GM23248 (cell line): ENCODE data around the gene MMP24OS. TPM values are rescaled to one million over a fixed set of nuclear protein-coding genes. Genes with fewer than 3 reads are reported as not detected.
A peak's percentile ranks its signal among the peaks of the same experiment; 100 is the strongest.

Experiments used
- DNase-seq: peaks from one replicate; pipeline ENCODE4 v3.0.0-alpha.2; 2015
- H2AFZ ChIP-seq: fragments of 200-600 bp; sonication (generic); 2 replicates; pipeline ENCODE4 v1.6.1; 2016; ENCODE audit warnings: antibody characterized with exemption
- H3F3A ChIP-seq: fragments of 200-600 bp; sonication (generic); 2 replicates; pipeline ENCODE4 v1.6.1; 2016; ENCODE audit warnings: mild to moderate bottlenecking, antibody characterized with exemption, mixed run types; ENCODE audit not compliant: insufficient read depth
- H3K27ac ChIP-seq: fragments of 200-600 bp; sonication (generic); 2 replicates; pipeline ENCODE4 v1.5.1; 2016; ENCODE audit warnings: mild to moderate bottlenecking
- H3K27me3 ChIP-seq: fragments of 200-600 bp; sonication (generic); replicated peaks from 2 replicates; pipeline ENCODE4 v1.6.1; 2016; ENCODE audit warnings: mild to moderate bottlenecking; ENCODE audit not compliant: insufficient read depth
- H3K36me3 ChIP-seq: fragments of 200-600 bp; sonication (generic); 2 replicates; pipeline ENCODE4 v1.6.1; 2016; ENCODE audit warnings: low read depth, mild to moderate bottlenecking
- H3K4me1 ChIP-seq: fragments of 200-600 bp; sonication (generic); 2 replicates; pipeline ENCODE4 v1.6.1; 2016; ENCODE audit warnings: mild to moderate bottlenecking; ENCODE audit not compliant: insufficient read depth
- H3K4me2 ChIP-seq: fragments of 200-600 bp; sonication (generic); one replicate; pipeline ENCODE4 v1.6.1; 2016; ENCODE audit warnings: mild to moderate bottlenecking; ENCODE audit not compliant: unreplicated experiment
- H3K4me3 ChIP-seq: fragments of 200-600 bp; sonication (generic); 2 replicates; pipeline ENCODE4 v1.5.1; 2016; ENCODE audit warnings: mild to moderate bottlenecking
- H3K79me2 ChIP-seq: fragments of 200-600 bp; sonication (generic); 2 replicates; pipeline ENCODE4 v1.6.1; 2016; ENCODE audit warnings: mild to moderate bottlenecking; ENCODE audit not compliant: insufficient read depth
- H3K9ac ChIP-seq: fragments of 200-600 bp; sonication (generic); 2 replicates; pipeline ENCODE4 v1.6.1; 2016; ENCODE audit warnings: mild to moderate bottlenecking
- H3K9me2 ChIP-seq: fragments of 200-600 bp; sonication (generic); 2 replicates; pipeline ENCODE4 v1.6.1; 2016; ENCODE audit warnings: mixed run types, mild to moderate bottlenecking, moderate library complexity; ENCODE audit not compliant: insufficient read depth
- H3K9me3 ChIP-seq: fragments of 200-600 bp; sonication (generic); one replicate; pipeline ENCODE4 v1.6.1; 2017; ENCODE audit warnings: low read depth
- H4K20me1 ChIP-seq: fragments of 200-600 bp; sonication (generic); 2 replicates; pipeline ENCODE4 v1.6.0; 2016; ENCODE audit not compliant: insufficient read depth
- EZH2 ChIP-seq: fragments of 200-600 bp; sonication (generic); IDR thresholded peaks from 2 replicates; pipeline ENCODE4 v1.6.1; 2018; ENCODE audit warnings: antibody characterized with exemption, mild to moderate bottlenecking; ENCODE audit not compliant: insufficient read depth, poor library complexity, severe bottlenecking
- EZH2phosphoT487 ChIP-seq: fragments of 200-600 bp; sonication (generic); IDR thresholded peaks from 2 replicates; pipeline ENCODE4 v1.6.1; 2018; ENCODE audit warnings: antibody characterized with exemption, moderate library complexity, mild to moderate bottlenecking, low read depth; ENCODE audit not compliant: insufficient read depth
- WGBS, 2 experiments: methylation state at CpG; one replicate each; pipeline ENCODE4 v1.1.6; 2015 to 2017; ENCODE audit warnings: low lambda C conversion rate in 2 of 2, low coverage in 1 of 2; ENCODE audit errors: missing lambda C conversion rate in 2 of 2; 5-methylcytosine and 5-hydroxymethylcytosine counted together
- in situ Hi-C: fragments of 300-500 bp; cut with MboI; formaldehyde crosslinking; loops from 2 replicates; pipeline ENCODE4 v1.15.0; 2020
- polyA plus RNA-seq: library from polyadenylated mRNA; unstranded; fragments of >200 nt; fragmentation: Nextera tagmentation; extraction: Ambion mirVana; gene quantifications from 2 replicates; pipeline ENCODE4 v1.2.1, GENCODE V29; 2016
- total RNA-seq: library from RNA; depleted of rRNA; stranded (reverse); fragments of >200 nt; shearing (Covaris generic); gene quantifications from 2 replicates; pipeline ENCODE4 v1.2.3, GENCODE V29; 2014

Gene MMP24OS
- total and polyA plus RNA-seq, 2 experiments from 2014 or later: 26.8 to 81.7 TPM

GRCh38 chr20:35286899-35287508, 9.1 kb upstream of the MMP24OS start:
- Histone ChIP-seq H3K9me2 (no peaks in the 10 kb centered on the region), H4K20me1 (no peaks in the 10 kb centered on the region), H3K9ac (no peak overlapping the region), H3K4me3 (no peak overlapping the region), H3K9me3 (no peaks in the 10 kb centered on the region), H3K36me3 (no peaks in the 10 kb centered on the region), H3K4me1 (peaks cover 5% of the 10 kb centered on the region; the same call in 1 of the 2 replicates), H3F3A (0 out of 2 replicates have a peak, but pooled peaks cover 5% of the 10 kb centered on the region), H3K4me2 (no peak overlapping the region), H2AFZ (no peak overlapping the region), H3K27ac (no peak overlapping the region), H3K27me3 (no peaks in the 10 kb centered on the region), H3K79me2 (peaks cover 25% of the 10 kb centered on the region)
- WGBS, 2 experiments: 78 to 80% methylated on average over 15 to 17 of the region's 17 CpGs
- DNase-seq: no peak
- TF ChIP-seq EZH2: no peak
- TF ChIP-seq EZH2phosphoT487: no peak
- in situ Hi-C loops: no loop called here

DNA sequence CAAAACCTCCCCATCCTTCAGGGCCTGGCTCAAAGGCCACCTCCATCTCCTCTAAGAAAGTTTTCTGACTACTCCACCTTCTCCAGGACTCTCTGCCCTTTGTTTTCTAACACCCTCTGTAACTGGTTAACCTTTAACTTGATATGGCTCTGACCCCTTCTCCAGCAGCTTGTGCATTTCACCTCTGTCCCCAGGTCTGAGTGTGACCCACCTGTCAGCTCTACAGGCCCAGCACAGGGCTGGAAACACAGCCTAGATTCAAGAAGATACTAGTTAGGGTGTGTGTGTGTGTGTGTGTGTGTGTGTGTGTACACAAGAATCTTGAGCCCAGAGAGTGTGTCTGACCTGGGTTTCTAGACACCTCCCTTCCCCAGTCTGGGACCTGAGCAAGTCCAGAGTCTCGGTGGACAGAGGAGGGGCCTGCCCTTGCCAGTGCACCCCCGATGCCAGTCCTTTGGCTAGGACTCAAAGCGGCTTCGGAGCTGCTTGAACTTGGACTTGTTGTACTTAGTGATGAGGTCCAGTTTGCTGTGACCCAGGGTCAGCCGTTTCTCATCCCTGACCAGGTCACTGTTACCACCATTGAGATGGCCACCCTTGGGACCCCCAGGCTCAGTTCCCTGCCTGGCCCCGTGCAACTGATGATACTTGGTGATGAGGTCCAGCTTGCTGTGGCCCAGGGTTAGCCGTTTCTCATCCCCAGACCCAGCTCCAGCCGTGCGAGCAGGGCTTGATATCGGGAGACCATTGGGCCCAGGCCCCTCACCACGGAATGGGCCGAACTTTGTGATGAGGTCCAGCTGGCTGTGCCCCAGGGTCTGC, 8.4 kb upstream of the MMP24OS start:
- no peaks in the 10 kb centered on the region for H3K9me2 ChIP-seq
- H3K79me2 ChIP-seq: peaks cover 32% of the 10 kb centered on the region
- H3K4me1 ChIP-seq: peaks cover 5% of the 10 kb centered on the region; the same call in 1 of the 2 replicates
- no peak overlapping the region for H2AFZ ChIP-seq
- H3F3A ChIP-seq: peaks cover 10% of the 10 kb centered on the region; the same call in 1 of the 2 replicates
- WGBS, 2 experiments: 95 to 100% methylated on average over 11 to 12 of the region's 12 CpGs
- H3K36me3 ChIP-seq: no peaks in the 10 kb centered on the region; the same call in 1 of the 2 replicates
- TF ChIP-seq EZH2phosphoT487: no peak
- no peak for TF ChIP-seq EZH2
- no peak for DNase-seq
- no peaks in the 10 kb centered on the region for H4K20me1 ChIP-seq
- no peak overlapping the region for H3K27ac ChIP-seq
- H3K4me3 ChIP-seq: no peak overlapping the region
- in situ Hi-C loops: no loop called here
- no peak overlapping the region for H3K9ac ChIP-seq
- no peaks in the 10 kb centered on the region for H3K9me3 ChIP-seq
- no peak overlapping the region for H3K4me2 ChIP-seq
- H3K27me3 ChIP-seq: no peaks in the 10 kb centered on the region

GRCh38 chr20:35285806-35286076, 7.8 kb upstream of the MMP24OS start:
- DNase-seq: peak; percentile 36
- peak overlapping the region; percentile 89 for H3K4me3 ChIP-seq
- 0 out of 2 replicates have a peak overlapping the region, but pooled peaks have one; percentile 69 for H3K27ac ChIP-seq
- peaks cover 38% of the 10 kb centered on the region for H3K79me2 ChIP-seq
- no peaks in the 10 kb centered on the region for H3K9me3 ChIP-seq
- H3K36me3 ChIP-seq: no peaks in the 10 kb centered on the region; the same call in 1 of the 2 replicates
- TF ChIP-seq EZH2 (no peak), EZH2phosphoT487 (no peak)
- H3K4me1 ChIP-seq: peaks cover 5% of the 10 kb centered on the region; the same call in 1 of the 2 replicates
- H3K9ac ChIP-seq: no peak overlapping the region
- WGBS, 2 experiments: 65 to 66% methylated on average over 5 of the region's 5 CpGs
- H3F3A ChIP-seq: peaks cover 12% of the 10 kb centered on the region; the same call in 1 of the 2 replicates
- in situ Hi-C loops: no loop called here
- H2AFZ ChIP-seq: no peak overlapping the region
- no peaks in the 10 kb centered on the region for H3K27me3 ChIP-seq
- no peaks in the 10 kb centered on the region for H4K20me1 ChIP-seq
- H3K9me2 ChIP-seq: no peaks in the 10 kb centered on the region
- H3K4me2 ChIP-seq: peak overlapping the region; percentile 80

DNA sequence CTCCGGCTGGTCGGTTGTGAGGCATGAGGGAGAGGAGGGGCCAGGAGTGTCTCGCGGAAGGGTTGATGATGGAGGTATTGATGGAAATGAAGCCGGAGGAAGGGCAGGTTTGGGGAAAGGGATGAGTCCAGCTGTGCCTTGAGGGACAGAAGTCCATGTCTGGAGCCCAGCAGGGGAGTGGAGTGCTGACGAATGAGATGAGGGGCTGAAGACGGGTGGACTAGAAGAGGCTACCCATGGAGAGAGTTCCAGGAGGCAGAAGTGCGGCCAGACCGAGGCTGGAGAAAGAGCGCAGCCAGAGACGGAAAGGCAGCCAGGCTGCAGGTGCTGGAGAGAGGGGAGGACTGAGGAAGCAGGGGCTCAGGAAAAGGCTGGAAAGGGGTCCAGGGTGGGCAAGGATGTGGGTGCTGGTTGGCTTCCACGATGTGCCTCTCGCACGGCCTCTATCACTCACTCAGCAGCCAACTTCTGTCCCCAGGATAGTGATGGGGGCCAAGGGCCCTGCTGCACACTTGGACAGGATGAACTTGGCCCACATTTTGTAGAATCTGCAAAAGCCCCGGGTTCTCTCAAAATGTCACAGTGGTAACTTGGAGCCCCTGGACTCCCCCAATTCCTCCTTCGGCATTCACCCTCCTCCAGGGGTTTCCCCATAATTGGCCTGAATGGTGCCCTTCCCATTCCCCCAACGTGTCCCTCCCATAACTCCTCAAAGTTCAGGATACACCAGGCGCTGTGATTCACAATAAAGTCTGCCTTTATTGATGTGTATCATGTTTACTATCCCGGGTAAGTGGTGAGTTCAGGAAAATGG, 7.3 kb upstream of the MMP24OS start:
- H3K4me3 ChIP-seq: peak overlapping the region; percentile 89
- in situ Hi-C loops: no loop called here
- peaks cover 18% of the 10 kb centered on the region; the same call in 1 of the 2 replicates for H3F3A ChIP-seq
- no peaks in the 10 kb centered on the region for H3K9me3 ChIP-seq
- peaks cover 5% of the 10 kb centered on the region; the same call in 1 of the 2 replicates for H3K4me1 ChIP-seq
- peak overlapping the region; percentile 86 for H3K9ac ChIP-seq
- H3K36me3 ChIP-seq: no peaks in the 10 kb centered on the region; the same call in 1 of the 2 replicates
- H3K79me2 ChIP-seq: peaks cover 42% of the 10 kb centered on the region
- WGBS, 2 experiments: 42 to 43% methylated on average over 19 of the region's 19 CpGs
- H4K20me1 ChIP-seq: no peaks in the 10 kb centered on the region
- H2AFZ ChIP-seq: peak overlapping the region; percentile 96
- H3K9me2 ChIP-seq: no peaks in the 10 kb centered on the region
- H3K27ac ChIP-seq: peak overlapping the region; percentile 69
- H3K27me3 ChIP-seq: no peaks in the 10 kb centered on the region
- DNase-seq: no peak
- no peak for TF ChIP-seq EZH2
- H3K4me2 ChIP-seq: peak overlapping the region; percentile 80
